ENCODE results near the gene CCDC148. TPM values are rescaled to one million over a fixed set of nuclear protein-coding genes. Genes with fewer than 3 reads are reported as not detected.

Gene CCDC148
- total RNA-seq, 1 donor from 2014 or later: 9.3 TPM

GRCh38 chr2:158130832-158131473 is 325.6 kb downstream of the CCDC148 start:
- Mint-ChIP-seq H3K27me3 (ENCODE audit: insufficient read depth, low read depth) (peaks cover 5% of the 10 kb centered on the region), H3K4me1 (no peaks in the 10 kb centered on the region), H3K9me3 (no peaks in the 10 kb centered on the region), H3K4me3 (no peak overlapping the region), H3K36me3 (peaks cover 2% of the 10 kb centered on the region), H3K27ac (no peak overlapping the region)
- Histone ChIP-seq H3K27ac (no peak overlapping the region), H3K9me3 (ENCODE audit: low read depth) (no peaks in the 10 kb centered on the region), H3K9ac (no peak overlapping the region), H2AFZ (replicated peaks) (no peak overlapping the region), H3K79me2 (ENCODE audit: low read depth) (no peaks in the 10 kb centered on the region), H3K27me3 (no peaks in the 10 kb centered on the region), H3K36me3 (no peaks in the 10 kb centered on the region), H3F3A (ENCODE audit: low read depth) (no peaks in the 10 kb centered on the region), H3K4me3 (no peak overlapping the region), H3K4me1 (no peaks in the 10 kb centered on the region), H3K4me2 (no peak overlapping the region), H4K20me1 (ENCODE audit: low read depth) (no peaks in the 10 kb centered on the region)
- no peak for DNase-seq (ENCODE audit: low spot score)
- TF ChIP-seq CTCF (IDR thresholded peaks at IDR 0.05) (no peak), EZH2phosphoT487 (IDR thresholded peaks at IDR 0.05) (no peak), EZH2 (IDR thresholded peaks at IDR 0.05) (no peak)

DNA sequence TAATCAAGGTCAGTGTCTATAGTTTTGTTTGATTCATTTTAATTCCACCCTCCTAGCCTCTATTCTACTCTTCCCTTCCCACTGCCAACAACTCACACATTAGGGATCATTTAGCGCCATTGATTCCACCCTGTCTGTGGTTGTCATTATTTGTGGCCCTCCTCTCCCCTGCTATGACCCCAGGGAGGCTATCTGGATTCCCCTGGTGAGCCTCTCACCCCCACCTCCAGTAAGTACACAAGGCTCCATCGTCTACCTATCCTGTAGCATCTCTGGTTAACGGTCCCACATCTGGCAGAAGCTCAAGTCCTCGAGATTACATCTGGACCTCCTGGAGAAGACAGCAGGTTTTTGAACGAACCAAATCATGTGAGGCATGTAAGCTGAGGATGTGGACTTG is 327.5 kb downstream of the CCDC148 start:
- Mint-ChIP-seq H3K36me3 (peaks cover 1% of the 10 kb centered on the region), H3K27ac (no peak overlapping the region), H3K4me3 (no peak overlapping the region), H3K9me3 (no peaks in the 10 kb centered on the region), H3K4me1 (no peaks in the 10 kb centered on the region), H3K27me3 (ENCODE audit: insufficient read depth, low read depth) (peaks cover 5% of the 10 kb centered on the region)
- Histone ChIP-seq H3K27ac (no peak overlapping the region), H3K4me3 (no peak overlapping the region), H3F3A (ENCODE audit: low read depth) (no peaks in the 10 kb centered on the region), H3K79me2 (ENCODE audit: low read depth) (no peaks in the 10 kb centered on the region), H3K9ac (no peak overlapping the region), H2AFZ (replicated peaks) (no peak overlapping the region), H3K36me3 (no peaks in the 10 kb centered on the region), H3K4me1 (no peaks in the 10 kb centered on the region), H3K4me2 (no peak overlapping the region), H4K20me1 (ENCODE audit: low read depth) (no peaks in the 10 kb centered on the region), H3K27me3 (no peaks in the 10 kb centered on the region), H3K9me3 (ENCODE audit: low read depth) (no peaks in the 10 kb centered on the region)
- TF ChIP-seq CTCF (IDR thresholded peaks at IDR 0.05) (no peak), EZH2phosphoT487 (IDR thresholded peaks at IDR 0.05) (no peak), EZH2 (IDR thresholded peaks at IDR 0.05) (no peak)
- no peak for DNase-seq (ENCODE audit: low spot score)

DNA sequence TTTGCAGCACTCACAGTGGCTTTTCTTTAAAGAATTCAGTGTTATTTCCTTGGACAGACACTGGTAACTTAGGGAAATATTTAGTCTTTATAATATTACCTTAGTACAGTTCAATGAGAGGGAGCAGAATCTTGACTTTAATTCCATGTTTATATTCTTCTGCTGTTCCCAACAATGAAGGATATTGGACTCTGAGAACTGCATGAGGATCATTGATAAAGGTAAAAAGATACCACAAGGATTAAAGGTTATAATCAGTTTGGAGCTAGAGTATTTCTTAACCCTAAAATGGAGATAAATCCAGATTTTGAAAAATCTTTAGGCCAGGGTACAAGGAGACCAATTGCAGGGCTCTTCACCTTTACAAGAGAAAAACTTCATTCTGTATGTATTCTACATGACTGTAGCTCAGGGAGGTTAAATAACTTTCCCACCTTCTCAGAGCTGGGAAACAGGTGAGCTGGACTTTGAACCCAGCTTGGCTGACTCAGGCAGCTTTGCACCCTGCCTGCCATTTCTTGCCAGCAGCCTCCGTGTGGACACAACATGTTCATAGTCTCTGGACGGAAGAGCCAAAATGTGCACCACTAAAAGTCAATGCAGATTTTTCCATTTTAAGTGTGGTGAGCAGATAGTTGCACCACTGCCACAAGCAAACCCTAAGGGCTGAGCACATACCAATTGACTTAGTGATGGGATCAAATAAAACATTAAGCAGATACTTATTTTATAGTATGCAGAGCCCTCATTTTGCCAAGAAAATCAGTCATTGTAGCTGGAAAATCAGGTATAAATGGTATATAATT is 328.2 kb downstream of the CCDC148 start:
- Histone ChIP-seq H3F3A (ENCODE audit: low read depth) (no peaks in the 10 kb centered on the region), H3K9ac (no peak overlapping the region), H3K27ac (no peak overlapping the region), H4K20me1 (ENCODE audit: low read depth) (no peaks in the 10 kb centered on the region), H3K4me3 (no peak overlapping the region), H3K4me1 (no peaks in the 10 kb centered on the region), H3K27me3 (no peaks in the 10 kb centered on the region), H3K9me3 (ENCODE audit: low read depth) (no peaks in the 10 kb centered on the region), H3K79me2 (ENCODE audit: low read depth) (no peaks in the 10 kb centered on the region), H3K4me2 (no peak overlapping the region), H3K36me3 (no peaks in the 10 kb centered on the region), H2AFZ (replicated peaks) (no peak overlapping the region)
- no peak for TF ChIP-seq EZH2 (IDR thresholded peaks at IDR 0.05)
- TF ChIP-seq CTCF (IDR thresholded peaks at IDR 0.05): no peak
- TF ChIP-seq EZH2phosphoT487 (IDR thresholded peaks at IDR 0.05): no peak
- H3K27me3 Mint-ChIP-seq (ENCODE audit: insufficient read depth, low read depth): peaks cover 5% of the 10 kb centered on the region
- no peak overlapping the region for H3K4me3 Mint-ChIP-seq
- H3K4me1 Mint-ChIP-seq: no peaks in the 10 kb centered on the region
- no peaks in the 10 kb centered on the region for H3K9me3 Mint-ChIP-seq
- no peak overlapping the region for H3K27ac Mint-ChIP-seq
- no peaks in the 10 kb centered on the region for H3K36me3 Mint-ChIP-seq
- DNase-seq (ENCODE audit: low spot score): no peak

Measured in neural progenitor cell (in vitro differentiated cells).